Stomach smooth muscle (tissue), 2 donors: ENCODE measurements around the gene TSPAN31.

ENCODE experiments used
- H3K27ac ChIP-seq: one replicate; pipeline ENCODE4 v1.7.0; 2013; ENCODE audit warnings: mild to moderate bottlenecking, low read length, inconsistent platforms
- H3K27me3 ChIP-seq, 2 donors: one replicate each; pipeline ENCODE4 v1.7.0; 2013; ENCODE audit warnings: low read length in 2 of 2; ENCODE audit not compliant: insufficient read depth in 2 of 2, control insufficient read depth in 1 of 2
- H3K36me3 ChIP-seq, 2 donors: one replicate each; pipeline ENCODE4 v1.7.0; 2013; ENCODE audit warnings: low read length in 2 of 2; ENCODE audit not compliant: control insufficient read depth in 2 of 2, insufficient read depth in 2 of 2
- H3K4me1 ChIP-seq: one replicate; pipeline ENCODE4 v1.7.0; 2013; ENCODE audit warnings: low read length; ENCODE audit not compliant: control insufficient read depth, insufficient read depth
- H3K4me3 ChIP-seq, 2 donors: one replicate each; pipeline ENCODE4 v1.7.0; 2013; ENCODE audit warnings: low read length in 2 of 2
- H3K9ac ChIP-seq, 2 donors: one replicate each; pipeline ENCODE4 v1.7.0; 2013; ENCODE audit warnings: low read length in 2 of 2, mild to moderate bottlenecking in 1 of 2
- H3K9me3 ChIP-seq, 2 donors: one replicate each; pipeline ENCODE4 v1.7.0; 2013; ENCODE audit warnings: low read length in 2 of 2; ENCODE audit not compliant: control insufficient read depth in 2 of 2
- donor health status: healthy.
- donor health status: Pancreatic carcinoma.

Gene TSPAN31

DNA sequence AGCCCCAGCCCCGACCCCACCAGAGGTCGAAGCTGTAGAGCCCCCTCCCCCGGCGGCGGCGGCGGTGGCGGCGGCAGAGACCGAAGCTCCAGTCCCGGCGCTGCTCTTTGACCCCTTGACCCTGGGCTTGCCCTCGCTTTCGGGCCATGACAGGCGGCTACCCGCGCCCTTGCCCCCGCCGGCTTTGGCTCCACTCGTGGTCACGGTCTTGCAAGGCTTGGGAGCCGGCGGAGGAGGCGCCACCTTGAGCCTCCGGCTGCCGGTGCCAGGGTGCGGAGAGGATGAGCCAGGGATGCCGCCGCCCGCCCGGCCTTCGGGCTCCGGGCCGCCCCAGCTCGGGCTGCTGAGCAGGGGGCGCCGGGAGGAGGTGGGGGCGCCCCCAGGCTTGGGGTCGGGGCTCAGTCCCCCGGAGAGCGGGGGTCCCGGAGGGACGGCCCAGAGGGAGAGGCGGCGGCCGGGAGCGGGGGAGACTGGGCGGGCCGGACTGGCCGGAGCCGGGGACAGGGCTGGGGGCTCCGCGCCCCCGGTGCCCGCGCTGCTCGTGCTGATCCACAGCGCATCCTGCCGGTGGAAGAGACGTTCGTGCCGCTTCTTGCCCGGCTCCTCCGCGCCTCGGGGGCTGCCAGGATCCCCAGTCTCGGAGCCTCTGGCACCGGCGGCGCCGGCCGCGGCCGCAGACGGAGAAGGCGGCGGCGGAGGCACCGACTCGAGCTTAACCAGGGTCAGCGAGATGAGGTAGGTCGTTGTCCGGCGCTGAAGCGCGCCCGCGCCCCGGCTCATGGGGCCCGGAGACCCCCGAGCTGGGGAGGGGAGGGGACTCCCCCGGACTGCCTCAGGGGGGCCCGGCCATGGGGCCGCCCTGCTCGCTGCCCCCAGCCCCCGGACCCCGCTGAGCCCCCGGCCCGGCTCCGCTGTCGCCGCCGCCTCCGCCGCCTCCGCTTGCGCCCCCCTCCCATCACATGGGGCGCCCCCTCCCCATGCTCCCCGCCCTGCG, 7.1 kb upstream of the TSPAN31 start:
- peak overlapping the region; percentile 28 to 61 for H3K4me3 ChIP-seq
- H3K36me3 ChIP-seq = no peaks in the 10 kb centered on the region
- no peak overlapping the region for H3K27ac ChIP-seq
- no peaks in the 10 kb centered on the region for H3K9me3 ChIP-seq
- peaks cover 30% of the 10 kb centered on the region for H3K4me1 ChIP-seq
- peaks cover 61 to 69% of the 10 kb centered on the region in 2 donors for H3K27me3 ChIP-seq
- H3K9ac ChIP-seq = no peak overlapping the region

DNA sequence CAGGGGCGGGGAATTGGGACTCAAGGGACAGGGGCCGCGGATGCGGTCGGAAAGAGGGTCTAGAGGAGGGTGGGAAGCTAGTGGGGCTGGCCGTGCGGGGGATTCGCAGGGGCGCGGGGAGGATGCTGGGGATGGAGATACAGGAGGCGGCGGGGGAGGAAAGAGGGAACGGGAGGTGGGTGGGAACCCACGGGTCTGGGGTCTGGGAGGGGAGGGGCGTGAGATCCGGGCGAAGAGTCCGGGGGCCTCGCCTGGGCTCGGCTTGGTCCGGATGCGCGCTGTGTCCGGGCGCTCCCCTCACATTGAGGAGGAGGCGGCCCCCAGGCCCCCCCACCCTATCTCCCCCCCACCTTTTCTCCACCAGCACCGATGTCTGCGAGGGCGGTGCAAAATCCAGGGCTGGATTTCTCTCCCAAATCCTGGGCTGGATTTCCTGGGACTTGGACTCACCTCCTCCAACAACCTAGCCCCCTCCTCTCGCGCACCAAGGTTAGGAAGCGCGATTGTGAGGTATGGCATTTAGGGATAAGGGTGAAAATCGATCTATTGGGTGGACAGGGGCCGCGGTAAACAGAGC, 6.1 kb upstream of the TSPAN31 start, which contains the start of gene AGAP2:
Gene AGAP2, minus strand, starts transcription at position 82 of the 577 bp plus-strand sequence. CDS start 496 bp downstream, outside the sequence.
- no peaks in the 10 kb centered on the region for H3K36me3 ChIP-seq
- H3K27ac ChIP-seq = no peak within 1 kb of the TSS
- H3K4me1 ChIP-seq = peaks cover 30% of the 10 kb centered on the region
- H3K9ac ChIP-seq = no peak within 1 kb of the TSS
- H3K4me3 ChIP-seq = peak within 1 kb of the TSS; percentile 28 to 61
- no peaks in the 10 kb centered on the region for H3K9me3 ChIP-seq
- H3K27me3 ChIP-seq = peaks cover 60 to 61% of the 10 kb centered on the region in 2 donors

DNA sequence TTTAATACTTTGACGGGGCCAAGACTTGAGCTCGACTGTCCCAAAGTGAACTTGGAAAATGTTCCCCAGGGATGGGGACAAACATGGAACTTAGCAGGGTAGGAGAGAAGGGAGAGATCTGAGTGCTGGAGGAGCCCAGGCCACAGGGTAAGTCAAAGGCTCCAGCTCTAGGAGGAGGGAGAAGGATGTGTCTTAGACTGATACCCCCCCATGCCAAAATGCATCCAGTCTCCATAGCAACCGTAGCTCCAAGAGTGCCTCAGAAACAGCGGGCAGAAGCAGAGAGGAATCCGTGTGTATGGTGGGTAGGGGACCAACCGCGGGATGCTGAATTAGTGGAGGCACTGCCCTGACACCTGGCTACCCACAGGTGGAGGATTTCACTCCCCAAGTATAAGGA, 5.5 kb upstream of the TSPAN31 start:
- Histone ChIP-seq H3K9ac (no peak overlapping the region), H3K4me3 (no peak overlapping the region), H3K9me3 (no peaks in the 10 kb centered on the region), H3K27ac (no peak overlapping the region), H3K36me3 (no peaks in the 10 kb centered on the region), H3K4me1 (peaks cover 33% of the 10 kb centered on the region), H3K27me3 (peaks cover 54 to 59% of the 10 kb centered on the region in 2 donors)

DNA sequence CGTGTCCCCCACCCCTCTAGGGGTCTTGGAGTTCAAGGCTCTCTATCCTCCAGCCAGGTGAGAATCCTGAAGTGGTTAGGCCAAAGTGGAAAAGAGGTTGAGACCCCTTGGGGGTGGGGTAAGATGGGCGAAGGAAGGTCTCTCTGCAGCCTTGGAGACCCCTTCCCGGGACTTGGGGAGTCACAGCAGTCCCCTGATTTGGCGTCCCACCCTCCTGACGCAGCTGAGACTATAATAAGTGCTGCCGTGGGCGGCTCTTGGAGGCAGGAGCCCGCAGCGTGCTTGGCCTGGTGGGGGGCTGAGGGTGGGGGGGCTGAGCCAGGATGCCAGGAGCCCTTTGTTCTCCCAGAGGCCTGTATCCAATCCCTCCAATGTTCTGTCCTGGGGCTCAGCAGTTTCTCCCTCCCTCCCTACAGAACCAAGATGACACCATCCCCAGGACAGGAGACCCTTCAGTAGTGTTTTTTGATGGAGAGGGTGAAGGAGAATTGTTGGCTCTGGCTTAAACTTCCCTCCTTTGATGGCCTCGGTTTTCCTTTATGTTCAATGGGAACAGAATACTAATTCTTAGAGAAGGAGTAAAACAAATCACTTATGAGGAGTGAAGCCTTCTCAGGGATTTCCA, 4.8 kb upstream of the TSPAN31 start:
- no peak overlapping the region for H3K9ac ChIP-seq
- H3K4me3 ChIP-seq = no peak overlapping the region
- H3K27me3 ChIP-seq = peaks cover 48 to 53% of the 10 kb centered on the region in 2 donors
- H3K4me1 ChIP-seq = peaks cover 33% of the 10 kb centered on the region
- no peaks in the 10 kb centered on the region for H3K36me3 ChIP-seq
- H3K27ac ChIP-seq = no peak overlapping the region
- H3K9me3 ChIP-seq = no peaks in the 10 kb centered on the region

- no peaks in the 10 kb centered on the region for H3K9me3 ChIP-seq
- no peak overlapping the region for H3K9ac ChIP-seq
- peak overlapping the region in 1 of 2 donors; percentile 15 for H3K4me3 ChIP-seq
- H3K27ac ChIP-seq = no peak overlapping the region
- H3K4me1 ChIP-seq = peaks cover 35% of the 10 kb centered on the region
- H3K27me3 ChIP-seq = peaks cover 40 to 45% of the 10 kb centered on the region in 2 donors
- no peaks in the 10 kb centered on the region for H3K36me3 ChIP-seq
These were observed 4.0 kb upstream of the TSPAN31 start for GRCh38 chr12:57740656-57741412.

DNA sequence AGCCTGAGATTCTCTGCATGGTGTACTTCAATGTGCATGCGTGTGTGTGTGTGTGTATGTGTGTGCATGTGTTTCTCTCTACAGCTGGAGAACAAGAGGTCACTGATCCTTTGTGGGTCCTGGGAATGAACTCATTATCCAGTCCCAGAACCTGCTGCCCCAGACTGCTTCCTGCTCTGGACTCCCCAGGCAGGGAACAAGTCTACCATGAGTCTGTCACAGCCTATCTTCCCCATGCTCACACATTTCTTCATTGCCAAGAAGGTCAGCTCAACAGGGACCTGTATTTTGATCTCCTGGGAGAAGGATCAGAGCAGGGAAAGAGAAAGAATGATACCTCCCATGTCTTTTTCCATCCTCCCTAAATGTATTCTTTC, 3.4 kb upstream of the TSPAN31 start:
- H3K4me3 ChIP-seq = peak overlapping the region in 1 of 2 donors; percentile 15

DNA sequence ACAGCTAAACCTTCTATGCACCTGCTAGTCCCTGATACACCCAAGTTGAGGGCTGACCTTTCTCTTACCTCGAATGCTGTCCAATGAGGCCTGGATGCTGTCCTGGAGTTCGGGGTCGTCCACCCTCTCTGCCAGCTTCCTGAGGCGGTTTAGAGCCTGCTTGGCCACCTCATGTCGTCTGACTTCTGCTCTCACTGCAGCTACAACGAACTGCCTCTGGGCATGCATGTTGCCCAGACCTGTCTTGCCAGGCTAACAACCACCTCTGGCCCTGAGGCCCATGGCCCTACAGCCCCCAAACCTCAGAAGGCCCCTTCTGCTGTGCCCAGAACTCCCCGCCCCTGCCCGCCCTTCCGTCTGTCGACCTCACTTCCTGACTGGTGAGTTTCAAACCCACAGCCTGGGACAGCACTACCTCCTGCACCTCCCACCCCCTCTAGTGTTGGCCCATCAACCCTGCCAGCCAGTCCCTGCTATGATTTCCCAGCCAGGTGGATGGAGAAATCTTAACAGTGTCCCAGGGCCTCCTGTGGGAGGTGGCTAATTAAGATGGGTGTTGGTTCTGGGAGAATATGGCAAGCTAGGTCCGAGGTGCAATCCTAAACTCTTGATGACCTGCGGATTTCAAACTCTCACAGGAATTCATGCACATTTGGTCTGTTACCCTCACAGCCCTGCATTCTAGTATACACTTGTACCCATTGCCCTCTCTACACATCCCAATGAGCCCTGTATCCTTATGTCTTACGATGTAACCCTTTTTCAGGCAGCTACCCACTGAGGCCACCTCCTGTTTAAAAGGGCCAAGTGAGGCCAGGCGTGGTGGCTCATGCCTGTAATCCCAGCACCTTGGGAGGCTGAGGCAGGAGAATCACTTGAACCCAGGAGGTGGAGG, 2.7 kb upstream of the TSPAN31 start:
- no peaks in the 10 kb centered on the region for H3K36me3 ChIP-seq
- no peak overlapping the region for H3K27ac ChIP-seq
- H3K9ac ChIP-seq = no peak overlapping the region
- peaks cover 22% of the 10 kb centered on the region for H3K4me1 ChIP-seq
- H3K4me3 ChIP-seq = no peak overlapping the region
- H3K9me3 ChIP-seq = no peaks in the 10 kb centered on the region
- H3K27me3 ChIP-seq = peaks cover 30 to 32% of the 10 kb centered on the region in 2 donors

More for the DNA sequence above, 3.4 kb upstream of the TSPAN31 start:
- Histone ChIP-seq H3K4me1 (peaks cover 29% of the 10 kb centered on the region), H3K36me3 (no peaks in the 10 kb centered on the region), H3K9me3 (no peaks in the 10 kb centered on the region), H3K27ac (no peak overlapping the region), H3K9ac (no peak overlapping the region), H3K27me3 (peaks cover 37 to 39% of the 10 kb centered on the region in 2 donors)

GRCh38 chr12:57743769-57744168, 1.1 kb upstream of the TSPAN31 start:
- no peak overlapping the region for H3K27ac ChIP-seq

DNA sequence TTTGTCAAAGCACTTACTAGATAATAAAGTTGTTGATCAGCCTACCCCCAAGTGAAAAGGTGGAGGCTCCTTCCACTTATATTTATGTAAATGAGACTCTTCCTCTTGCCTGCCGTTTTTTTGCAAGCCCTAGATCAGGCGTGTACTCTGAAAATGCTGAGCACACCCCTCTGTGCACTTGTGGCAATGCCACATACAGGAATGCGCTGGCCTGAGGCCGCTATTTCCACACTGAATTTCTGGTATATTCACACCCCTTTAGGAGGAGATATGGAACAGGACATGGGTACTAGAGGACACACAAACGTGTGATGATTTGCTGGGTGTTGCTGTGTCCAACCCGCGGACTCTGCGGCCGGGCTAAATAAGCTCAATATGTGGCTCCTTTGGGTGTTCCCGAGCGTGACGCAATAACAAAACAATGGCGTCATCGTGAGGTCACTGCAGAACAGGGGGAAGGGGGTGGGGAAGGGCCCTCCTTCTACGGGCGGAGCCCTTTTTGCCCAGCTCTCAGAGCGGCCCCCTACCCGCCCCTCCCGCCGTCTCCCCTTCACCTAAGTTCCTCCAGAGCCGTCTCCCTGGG, 554 bp upstream of the TSPAN31 start:
- Histone ChIP-seq H3K4me1 (peaks cover 9% of the 10 kb centered on the region), H3K4me3 (peak overlapping the region; percentile 87 to 98), H3K27me3 (peaks cover 13 to 23% of the 10 kb centered on the region in 2 donors), H3K9me3 (no peaks in the 10 kb centered on the region), H3K9ac (peak overlapping the region; percentile 98 to 100), H3K36me3 (peaks cover 4 to 11% of the 10 kb centered on the region in 2 donors), H3K27ac (peak overlapping the region; percentile 98)

More at GRCh38 chr12:57743769-57744168, 1.1 kb upstream of the TSPAN31 start:
- no peaks in the 10 kb centered on the region for H3K9me3 ChIP-seq
- peak overlapping the region; percentile 87 to 98 for H3K4me3 ChIP-seq
- peaks cover 17 to 28% of the 10 kb centered on the region in 2 donors for H3K27me3 ChIP-seq
- no peak overlapping the region for H3K9ac ChIP-seq
- peaks cover 3 to 8% of the 10 kb centered on the region in 2 donors for H3K36me3 ChIP-seq
- peaks cover 12% of the 10 kb centered on the region for H3K4me1 ChIP-seq
